GM20431 (cell line): Measurements from ENCODE around the gene PTGES2.

Experiments used
- in situ Hi-C: fragments of 300-500 bp; cut with MseI, MboI; formaldehyde crosslinking; loops from one replicate; pipeline ENCODE4 v1.15.0; 2020; ENCODE audit warnings: low sequenced_read_pairs; ENCODE audit not compliant: unreplicated experiment

PTGES2 gene

DNA sequence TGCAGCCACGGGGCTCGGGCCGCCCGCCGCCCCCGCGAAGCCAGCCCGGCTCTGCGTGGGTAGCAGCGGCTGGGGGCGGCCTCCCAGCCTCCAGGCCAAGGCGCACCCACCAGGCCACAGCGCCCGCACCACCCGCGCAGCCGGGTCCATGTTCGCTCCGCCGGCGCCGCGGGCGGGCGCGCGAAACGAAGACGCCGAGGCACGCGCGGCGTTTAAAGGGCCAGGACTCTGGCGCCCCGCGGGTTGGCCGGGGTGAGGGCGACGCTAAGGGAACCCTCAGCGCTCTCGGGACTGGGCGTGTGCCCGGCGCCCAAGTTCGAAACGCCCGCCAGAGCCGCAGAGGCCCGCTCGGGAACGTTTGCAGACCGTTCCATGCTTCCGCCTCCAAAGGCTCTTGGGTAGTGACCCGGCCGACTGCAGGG, at the start of gene PTGES2:
PTGES2 (minus strand) TSS at position 162 of the 422 bp plus-strand sequence; CDS start at position 150, 12 bp downstream.
- in situ Hi-C loops: no loop called here

DNA sequence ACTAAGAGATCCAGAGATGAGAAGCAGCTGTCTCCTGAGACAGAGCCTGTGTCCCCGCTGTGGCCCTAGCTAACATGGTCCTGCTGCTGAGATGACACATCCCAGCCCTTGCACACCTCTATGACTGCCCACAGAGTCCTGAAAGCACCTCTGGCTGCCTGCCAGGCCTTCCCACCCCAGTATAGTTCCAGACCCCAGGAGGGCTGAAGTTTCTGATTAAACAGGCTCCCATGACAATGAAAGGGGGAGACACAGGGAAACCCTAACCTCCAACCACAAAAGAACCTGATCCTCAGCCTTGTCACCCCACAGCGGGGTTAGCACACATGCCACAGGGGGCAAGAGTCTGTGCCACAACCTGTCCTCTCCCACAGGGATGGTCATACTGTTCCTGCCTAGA, 48.2 kb upstream of the PTGES2 start:
- in situ Hi-C loops: no loop called here

DNA sequence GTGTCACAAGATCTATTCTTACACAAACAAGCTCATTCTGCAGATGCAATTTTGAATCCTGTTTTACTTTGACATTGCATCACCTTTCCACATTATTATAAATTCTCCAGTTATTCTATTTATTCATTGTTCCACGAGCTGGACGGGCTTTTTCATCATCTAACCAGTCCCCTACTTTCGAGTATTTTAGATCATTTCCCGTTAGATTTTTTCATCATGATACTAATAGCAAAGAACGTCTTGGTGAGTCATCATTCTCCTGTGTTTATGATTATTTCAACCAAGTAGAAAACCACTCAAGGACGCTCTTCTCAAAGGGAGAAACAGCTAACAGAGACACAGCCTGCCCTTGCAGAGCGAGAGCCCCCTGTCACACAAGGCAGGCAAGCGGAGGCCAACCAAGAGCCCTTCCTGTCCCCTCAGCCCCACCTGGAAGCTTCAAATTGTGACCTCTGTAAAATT, 47.6 kb upstream of the PTGES2 start:
- in situ Hi-C loops: no loop called here

DNA sequence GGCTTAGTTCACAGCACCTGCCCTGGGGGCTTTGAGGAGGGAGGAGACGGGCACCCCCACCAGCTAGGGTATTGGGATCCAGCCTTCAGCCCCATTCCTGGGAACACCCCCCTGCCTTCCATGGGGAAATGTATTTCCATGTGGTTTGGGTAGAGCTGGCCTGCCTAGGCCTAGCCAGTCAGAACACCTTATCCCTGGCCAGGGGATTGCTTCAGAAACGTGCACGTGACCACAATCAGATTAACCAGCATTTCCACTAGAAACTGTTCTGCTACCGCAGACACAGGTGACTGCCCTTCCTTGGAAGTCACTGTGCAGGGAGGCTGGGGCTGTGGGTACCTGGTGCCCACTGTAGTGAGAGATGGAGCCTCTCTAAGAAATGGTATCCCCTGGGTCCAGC, 46.5 kb upstream of the PTGES2 start:
- in situ Hi-C loops: no loop called here

- in situ Hi-C loops: no loop called here
Observed at GRCh38 chr9:128169925-128170324, 42.4 kb upstream of the PTGES2 start.

- in situ Hi-C loops: no loop called here
Observed at GRCh38 chr9:128169492-128169891, 42.0 kb upstream of the PTGES2 start.

DNA sequence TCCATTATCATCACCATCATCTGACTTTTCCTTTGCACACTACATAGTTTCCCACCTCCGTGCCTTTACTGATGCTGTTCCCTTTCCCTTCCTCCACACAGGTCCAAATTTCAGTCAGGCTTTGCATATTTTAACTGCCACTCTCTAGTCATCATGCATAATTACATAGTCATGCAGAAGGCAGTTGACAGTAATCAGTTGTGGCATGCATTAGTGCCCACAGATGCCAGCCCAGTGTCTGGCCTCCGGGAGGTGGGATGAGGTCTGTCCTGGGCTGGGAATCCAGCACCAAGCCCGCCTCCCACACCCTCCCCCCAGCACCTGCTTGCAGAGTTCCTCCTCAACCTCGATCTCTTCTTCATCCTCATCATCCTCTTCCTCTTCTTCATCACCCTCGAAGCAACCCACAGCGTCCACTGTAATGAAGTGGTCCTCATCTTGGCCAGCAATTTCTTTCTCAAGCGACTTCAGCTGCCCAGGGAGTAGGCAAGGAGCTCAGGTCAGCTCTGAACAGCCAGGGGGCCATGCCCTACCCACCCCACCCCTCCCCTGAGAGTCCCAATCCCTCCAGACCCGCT, 41.3 kb upstream of the PTGES2 start:
- in situ Hi-C loops: no loop called here

GRCh38 chr9:128167209-128167608, 39.7 kb upstream of the PTGES2 start:
- in situ Hi-C loops: no loop called here

- in situ Hi-C loops: no loop called here
Observed at GRCh38 chr9:128166169-128166568, 38.6 kb upstream of the PTGES2 start.

- in situ Hi-C loops: no loop called here
Observed at GRCh38 chr9:128164307-128164885, 36.9 kb upstream of the PTGES2 start.

GRCh38 chr9:128163523-128164306, 36.2 kb upstream of the PTGES2 start:
- in situ Hi-C loops: no loop called here

- in situ Hi-C loops: no loop called here
Observed at GRCh38 chr9:128163027-128163515, 35.5 kb upstream of the PTGES2 start.

GRCh38 chr9:128162215-128163026, 34.9 kb upstream of the PTGES2 start:
- in situ Hi-C loops: no loop called here

GRCh38 chr9:128161215-128161902, 33.8 kb upstream of the PTGES2 start:
- in situ Hi-C loops: no loop called here

DNA sequence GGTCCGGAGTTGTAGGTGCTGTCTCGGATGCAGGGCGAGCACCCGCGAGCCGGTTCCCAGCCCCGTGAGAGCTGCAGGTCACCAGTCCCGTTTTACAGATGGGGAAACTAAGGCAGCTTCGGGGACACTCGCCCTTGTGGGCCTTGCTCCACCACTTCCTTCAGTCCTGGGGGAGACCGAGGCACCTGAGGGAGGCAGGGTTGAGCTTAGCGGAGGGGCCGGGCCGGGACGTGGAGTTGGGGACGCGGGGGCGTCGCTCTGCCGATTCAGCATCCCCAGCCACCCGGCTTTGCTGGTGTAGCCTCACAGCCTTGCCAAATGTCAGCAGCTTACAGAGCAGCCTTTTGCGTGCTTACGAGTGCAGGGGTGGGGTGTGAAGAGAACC, 33.1 kb upstream of the PTGES2 start:
- in situ Hi-C loops: no loop called here

DNA sequence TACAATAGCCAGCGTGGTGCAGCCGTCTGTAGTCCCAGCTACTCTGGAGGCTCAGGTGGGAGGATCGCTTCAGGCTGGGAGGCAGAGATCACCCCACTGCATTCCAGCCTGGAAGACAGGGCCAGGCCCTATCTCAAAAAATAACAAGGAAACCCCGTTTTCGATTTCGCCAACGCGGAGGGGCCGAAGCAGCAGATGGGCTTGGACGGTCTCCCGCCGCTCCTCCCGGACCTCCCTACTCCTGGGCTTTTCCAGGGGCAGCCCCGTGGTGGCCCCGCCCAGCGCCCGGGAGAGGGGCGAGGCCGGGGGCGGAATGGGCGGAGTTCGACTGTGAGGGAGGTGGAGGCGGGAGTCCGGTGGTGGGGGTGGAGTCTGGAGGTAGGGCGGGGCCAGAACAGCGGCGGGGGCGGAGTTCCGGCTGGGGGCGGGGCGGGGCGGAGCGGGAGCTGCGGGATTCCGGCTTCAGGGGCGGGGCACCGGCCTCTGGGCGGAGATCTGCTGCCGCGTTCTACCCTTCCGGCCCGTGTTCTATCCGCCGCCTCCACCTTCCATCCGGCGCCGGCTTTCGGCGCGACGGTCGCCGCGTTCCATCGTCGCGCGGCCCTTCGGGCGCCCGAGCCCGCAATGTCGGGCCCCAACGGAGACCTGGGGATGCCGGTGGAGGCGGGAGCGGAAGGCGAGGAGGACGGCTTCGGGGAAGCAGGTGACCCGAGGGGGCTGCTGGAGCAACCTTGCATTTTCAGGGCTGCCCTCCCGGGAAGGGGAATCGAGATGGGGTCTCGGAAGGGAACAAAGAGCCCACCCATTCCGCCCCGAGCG, 32.5 kb upstream of the PTGES2 start, which contains the start of gene BBLN:
BBLN (plus strand) TSS at position 482 of the 819 bp plus-strand sequence; CDS start at position 625, 143 bp downstream.
- in situ Hi-C loops: no loop called here

GRCh38 chr9:128159522-128159783, 31.9 kb upstream of the PTGES2 start:
- in situ Hi-C loops: no loop called here

DNA sequence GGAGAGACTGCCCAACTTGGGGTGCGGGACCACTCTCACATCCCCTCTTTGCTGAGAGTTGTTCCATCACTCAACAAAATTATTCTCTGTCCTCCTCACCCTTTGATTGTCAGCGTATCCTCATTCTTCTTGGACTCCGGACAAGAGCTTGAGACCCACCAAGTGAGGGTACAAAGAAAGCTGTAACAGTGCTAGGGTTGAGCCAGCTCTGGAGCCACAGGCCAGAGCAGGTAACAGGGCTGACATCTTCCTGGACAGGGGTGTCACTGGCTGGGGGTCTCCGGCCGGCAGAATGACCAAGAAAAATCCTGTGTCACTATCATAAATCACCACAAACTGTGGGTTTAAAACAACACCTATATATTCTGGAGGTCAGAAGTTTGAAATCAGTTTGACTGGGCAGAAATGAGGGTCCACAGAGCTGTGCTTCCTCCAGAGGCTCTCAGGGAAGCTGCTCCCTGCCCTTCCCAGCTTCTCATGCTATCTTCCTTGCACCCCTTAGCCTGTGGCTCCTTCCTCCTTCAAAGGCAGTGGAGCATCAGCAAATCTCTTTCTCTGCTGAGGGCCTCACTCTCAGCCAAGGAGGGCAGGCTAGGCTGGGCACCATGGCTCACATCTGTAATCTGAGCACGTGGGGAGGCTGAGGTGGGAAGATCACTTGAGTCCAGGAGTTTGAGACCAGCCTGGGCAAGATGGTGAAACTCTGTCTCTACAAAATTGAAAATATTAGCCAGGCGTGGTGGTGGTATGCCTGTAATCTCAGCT, 28.4 kb upstream of the PTGES2 start:
- in situ Hi-C loops: no loop called here
